Endodermal cell (in vitro differentiated cells): ENCODE data around the gene MRPS23. TPM values are rescaled to one million over a fixed set of nuclear protein-coding genes. Genes with fewer than 3 reads are reported as not detected.

Experiments used
- DNase-seq: peaks from one replicate; pipeline ENCODE4 v3.0.0-alpha.2; 2017
- H3K27ac ChIP-seq: 2 replicates; pipeline ENCODE4 v1.5.1; 2013; ENCODE audit warnings: mild to moderate bottlenecking, low read depth, low read length, moderate library complexity
- H3K27me3 ChIP-seq: 2 replicates; pipeline ENCODE4 v1.6.1; 2013; ENCODE audit warnings: mild to moderate bottlenecking, low read length, moderate library complexity; ENCODE audit not compliant: insufficient read depth, control insufficient read depth, poor library complexity, severe bottlenecking
- H3K36me3 ChIP-seq: 2 replicates; pipeline ENCODE4 v1.7.0; 2013; ENCODE audit warnings: mild to moderate bottlenecking, low read length, moderate library complexity; ENCODE audit not compliant: control insufficient read depth, insufficient read depth
- H3K4me1 ChIP-seq: one replicate; pipeline ENCODE4 v1.7.0; 2013; ENCODE audit warnings: low read length; ENCODE audit not compliant: control insufficient read depth, insufficient read depth
- H3K4me3 ChIP-seq: 2 replicates; pipeline ENCODE4 v1.5.1; 2013; ENCODE audit warnings: mild to moderate bottlenecking, low read length, moderate library complexity
- H3K9ac ChIP-seq: 2 replicates; pipeline ENCODE4 v1.6.1; 2013; ENCODE audit warnings: mild to moderate bottlenecking, low read length, moderate library complexity; ENCODE audit not compliant: poor library complexity, severe bottlenecking; ENCODE audit errors: extremely low read depth
- H3K9me3 ChIP-seq: 2 replicates; pipeline ENCODE4 v1.6.1; 2013; ENCODE audit warnings: mild to moderate bottlenecking, low read length, moderate library complexity; ENCODE audit not compliant: control insufficient read depth
- H3K27ac Mint-ChIP-seq: 2 replicates; pipeline ENCODE4 v1.8.0; 2020; ENCODE audit warnings: mixed read lengths
- H3K27me3 Mint-ChIP-seq: 2 replicates; pipeline ENCODE4 v1.8.0; 2021; ENCODE audit warnings: mild to moderate bottlenecking, mixed read lengths; ENCODE audit not compliant: insufficient read depth
- H3K36me3 Mint-ChIP-seq: 2 replicates; pipeline ENCODE4 v1.8.0; 2020; ENCODE audit warnings: low read depth, mixed read lengths
- H3K4me1 Mint-ChIP-seq: 2 replicates; pipeline ENCODE4 v1.8.0; 2020; ENCODE audit warnings: mixed read lengths
- H3K4me3 Mint-ChIP-seq: 2 replicates; pipeline ENCODE4 v1.8.0; 2020; ENCODE audit warnings: mild to moderate bottlenecking, moderate library complexity, mixed read lengths
- H3K9me3 Mint-ChIP-seq: 2 replicates; pipeline ENCODE4 v1.8.0; 2020; ENCODE audit warnings: mild to moderate bottlenecking, mixed read lengths
- WGBS, 2 experiments: methylation state at CpG; one replicate each; pipeline versions ENCODE4 v1.1.5 to v1.1.7; 2013; ENCODE audit warnings: missing lambda C conversion rate in 2 of 2, mixed read lengths in 1 of 2; ENCODE audit not compliant: insufficient coverage in 1 of 2, insufficient read length in 1 of 2; 5-methylcytosine and 5-hydroxymethylcytosine counted together
- long read RNA-seq, 4 experiments: library from polyadenylated mRNA in 2 of 4; library from RNA in 1 of 4; library from capped mRNA in 1 of 4; stranded (forward) in 3 of 4; unstranded in 1 of 4; transcript quantifications; one replicate each; pipeline ENCODE4 v2.0.0, GENCODE V29; 2020 to 2021; ENCODE audit warnings: inconsistent platforms in 1 of 4
- polyA plus RNA-seq, 2 experiments: library from polyadenylated mRNA; stranded (reverse); fragments of 50-300 nt; gene quantifications; one replicate each; pipeline ENCODE4 v1.2.3, GENCODE V29; 2013
- total RNA-seq, 2 donors: library from RNA; stranded (reverse); fragmentation: NEBNext Ultra II Directional in 1 of 2; extraction: Animal tissue kit (Norgen Biotek cat#: 25700) in 1 of 2; gene quantifications; 2 replicates in 1 of 2; 3 replicates in 1 of 2; pipeline ENCODE4 v1.2.1, GENCODE V29; 2021
- TF ChIP-seq, protein P1 (sequence below): fragments of 200-600 bp; sonication (generic); conservative IDR thresholded peaks from 2 replicates; pipeline ENCODE4 v1.5.0; 2021; ENCODE audit warnings: antibody characterized with exemption, mild to moderate bottlenecking

The MRPS23 gene
- 10 to 100 TPM; 43.9 to 49.2 TPM for total RNA-seq
- polyA plus RNA-seq (2013, experiment 1 of 2): 40.1 TPM
- polyA plus RNA-seq (2013, experiment 2 of 2): 41.1 TPM
- long read RNA-seq, experiment 1, full-length matches to known transcripts: 22 of 29 reads
- long read RNA-seq, experiment 1, partial matches to known transcripts: 5 of 29 reads
- long read RNA-seq, experiment 1, other reads (novel, unspliced or antisense): 2 of 29 reads
- long read RNA-seq, experiment 2, full-length matches to known transcripts: 33 of 38 reads
- long read RNA-seq, experiment 2, partial matches to known transcripts: 1 of 38 reads
- long read RNA-seq, experiment 2, other reads (novel, unspliced or antisense): 4 of 38 reads
- long read RNA-seq, experiment 3, full-length matches to known transcripts: 62 of 67 reads
- long read RNA-seq, experiment 3, partial matches to known transcripts: 2 of 67 reads
- long read RNA-seq, experiment 3, other reads (novel, unspliced or antisense): 3 of 67 reads
- long read RNA-seq, experiment 4, full-length matches to known transcripts: 252 of 257 reads
- long read RNA-seq, experiment 4, partial matches to known transcripts: 1 of 257 reads
- long read RNA-seq, experiment 4, other reads (novel, unspliced or antisense): 4 of 257 reads

DNA sequence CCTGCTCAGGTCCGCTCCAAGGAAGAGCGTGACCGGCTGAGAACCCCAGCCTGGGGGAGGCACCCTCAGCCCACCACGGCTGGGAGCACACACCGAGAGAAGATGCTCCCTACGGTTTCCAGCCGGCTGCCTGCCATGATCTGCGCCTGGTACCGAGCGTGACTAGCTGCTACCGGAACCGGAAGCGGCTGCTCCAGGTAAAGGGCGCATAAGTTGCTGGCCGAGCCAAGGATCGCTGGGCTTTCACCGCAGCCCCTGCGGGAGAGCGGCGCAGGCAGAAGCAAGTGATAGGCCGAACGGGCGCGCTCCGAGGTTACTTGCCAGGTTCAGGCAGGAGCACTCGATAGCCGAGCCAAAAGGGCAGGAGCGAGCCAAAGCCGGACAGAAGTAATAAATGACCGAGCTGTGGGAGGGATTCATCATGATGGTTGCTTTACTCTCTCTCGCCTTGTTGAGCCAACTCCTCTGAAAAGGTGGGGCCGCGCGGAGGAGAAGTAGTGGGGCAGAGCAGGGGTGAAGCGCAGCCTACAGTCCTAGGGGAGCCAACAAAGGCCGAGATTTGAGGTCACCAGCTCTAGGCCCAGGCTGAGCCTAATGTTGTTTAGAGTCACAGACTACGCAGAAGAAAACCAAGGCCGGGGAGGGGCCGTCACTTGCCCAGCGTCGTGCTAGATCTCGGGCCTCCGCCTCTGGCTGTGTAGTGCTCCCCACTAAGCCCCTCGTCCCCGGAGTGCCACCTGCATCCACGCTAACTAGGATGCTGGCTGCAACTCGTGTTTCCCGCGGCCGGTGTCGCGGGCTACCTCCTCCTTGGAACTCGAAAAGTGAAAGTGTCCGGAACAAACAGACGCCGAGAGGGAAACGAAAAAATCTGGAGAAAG lies at the start of gene MRPS23:
TSS of gene MRPS23 (minus strand) at position 171 of the 881 bp plus-strand sequence. CDS start at position 137, 34 bp downstream.
- H3K27me3 ChIP-seq: no peaks in the 10 kb centered on the region
- Mint-ChIP-seq H3K9me3 (no peaks in the 10 kb centered on the region), H3K27me3 (no peaks in the 10 kb centered on the region), H3K4me3 (peak within 1 kb of the TSS; percentile 99), H3K4me1 (peaks cover 44% of the 10 kb centered on the region), H3K36me3 (peaks cover 28% of the 10 kb centered on the region), H3K27ac (peak within 1 kb of the TSS; percentile 98)
- peak within 1 kb of the TSS; percentile 76 for H3K27ac ChIP-seq
- H3K4me1 ChIP-seq: peaks cover 16% of the 10 kb centered on the region
- peak within 1 kb of the TSS; percentile 65 for H3K9ac ChIP-seq
- WGBS, 2 experiments: 3 to 4% methylated on average over 42 to 57 of the region's 57 CpGs
- peak; percentile 100 for DNase-seq
- no peaks in the 10 kb centered on the region for H3K9me3 ChIP-seq
- peaks cover 26% of the 10 kb centered on the region for H3K36me3 ChIP-seq
- TF ChIP-seq, protein P1, sequence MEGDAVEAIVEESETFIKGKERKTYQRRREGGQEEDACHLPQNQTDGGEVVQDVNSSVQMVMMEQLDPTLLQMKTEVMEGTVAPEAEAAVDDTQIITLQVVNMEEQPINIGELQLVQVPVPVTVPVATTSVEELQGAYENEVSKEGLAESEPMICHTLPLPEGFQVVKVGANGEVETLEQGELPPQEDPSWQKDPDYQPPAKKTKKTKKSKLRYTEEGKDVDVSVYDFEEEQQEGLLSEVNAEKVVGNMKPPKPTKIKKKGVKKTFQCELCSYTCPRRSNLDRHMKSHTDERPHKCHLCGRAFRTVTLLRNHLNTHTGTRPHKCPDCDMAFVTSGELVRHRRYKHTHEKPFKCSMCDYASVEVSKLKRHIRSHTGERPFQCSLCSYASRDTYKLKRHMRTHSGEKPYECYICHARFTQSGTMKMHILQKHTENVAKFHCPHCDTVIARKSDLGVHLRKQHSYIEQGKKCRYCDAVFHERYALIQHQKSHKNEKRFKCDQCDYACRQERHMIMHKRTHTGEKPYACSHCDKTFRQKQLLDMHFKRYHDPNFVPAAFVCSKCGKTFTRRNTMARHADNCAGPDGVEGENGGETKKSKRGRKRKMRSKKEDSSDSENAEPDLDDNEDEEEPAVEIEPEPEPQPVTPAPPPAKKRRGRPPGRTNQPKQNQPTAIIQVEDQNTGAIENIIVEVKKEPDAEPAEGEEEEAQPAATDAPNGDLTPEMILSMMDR: no peak
- H3K4me3 ChIP-seq: peak within 1 kb of the TSS; percentile 100

DNA sequence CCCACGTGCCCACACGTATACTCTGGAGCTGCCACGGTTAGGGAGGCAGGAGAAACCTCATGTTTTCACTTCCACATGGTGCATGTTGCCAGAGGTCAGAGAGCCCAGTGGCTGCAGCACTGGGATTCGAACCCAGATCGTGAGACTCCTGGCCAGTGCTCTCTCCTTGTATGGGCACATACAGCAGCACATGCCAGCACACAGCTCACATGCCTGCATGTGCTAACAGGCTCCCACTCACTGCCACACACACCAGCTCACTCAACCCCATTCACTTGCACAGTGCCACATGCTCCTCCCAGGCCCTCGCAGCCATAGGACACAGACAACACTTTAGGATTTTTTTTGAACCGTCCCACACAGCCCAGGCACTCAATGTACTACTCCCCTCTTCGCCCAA lies 49.5 kb upstream of the MRPS23 start:
- DNase-seq: no peak
- no peak overlapping the region for H3K4me3 Mint-ChIP-seq
- H3K4me1 ChIP-seq: peaks cover 39% of the 10 kb centered on the region
- no peaks in the 10 kb centered on the region for H3K36me3 ChIP-seq
- H3K27me3 ChIP-seq: no peaks in the 10 kb centered on the region
- H3K9ac ChIP-seq: no peak overlapping the region
- H3K27me3 Mint-ChIP-seq: no peaks in the 10 kb centered on the region
- no peaks in the 10 kb centered on the region for H3K36me3 Mint-ChIP-seq
- 86 to 100% methylated on average over 1 to 8 of the region's 8 CpGs for WGBS, 2 experiments
- H3K9me3 ChIP-seq: no peaks in the 10 kb centered on the region
- H3K27ac Mint-ChIP-seq: peak overlapping the region; percentile 92
- H3K27ac ChIP-seq: peak overlapping the region; percentile 99
- H3K4me1 Mint-ChIP-seq: peaks cover 58% of the 10 kb centered on the region
- no peak overlapping the region for H3K4me3 ChIP-seq
- H3K9me3 Mint-ChIP-seq: no peaks in the 10 kb centered on the region
- TF ChIP-seq, protein P1: no peak
